Activated CD4-positive, CD25-positive, alpha-beta regulatory T cell treated with anti-CD3 and anti-CD28 coated beads, Interleukin-2, amount 50 U/mL, for 72 hours (primary cell): ENCODE results near the gene PLEK.
"Not testable (repeated sequence)": the region's sequence is repeated elsewhere in the genome, so short reads cannot be mapped to it uniquely, and the experiment has no call there.

ENCODE experiments used
- DNase-seq: peaks from one replicate; pipeline ENCODE4 v3.0.0; 2021

Gene PLEK

DNA sequence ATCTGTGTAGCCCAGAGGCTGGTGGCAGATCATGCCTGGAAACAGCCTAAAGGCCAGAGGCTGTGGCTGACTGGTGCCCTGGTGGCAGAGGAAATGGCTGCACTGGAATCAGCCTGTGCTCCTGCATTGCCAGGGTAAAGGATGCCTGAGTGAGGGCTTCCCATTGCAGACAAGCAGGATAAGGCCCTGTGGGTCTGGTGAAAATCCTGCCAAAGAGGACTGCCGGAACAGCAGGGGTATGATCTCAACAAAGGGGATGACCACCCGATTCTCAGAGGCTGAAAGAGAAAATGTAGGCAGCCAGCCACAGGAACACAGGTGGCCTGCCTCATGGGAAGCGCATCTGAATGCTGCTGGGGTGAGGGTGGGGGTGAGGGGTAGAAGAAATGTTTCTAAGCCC lies 53.8 kb downstream of the PLEK start:
- no peak for DNase-seq

DNA sequence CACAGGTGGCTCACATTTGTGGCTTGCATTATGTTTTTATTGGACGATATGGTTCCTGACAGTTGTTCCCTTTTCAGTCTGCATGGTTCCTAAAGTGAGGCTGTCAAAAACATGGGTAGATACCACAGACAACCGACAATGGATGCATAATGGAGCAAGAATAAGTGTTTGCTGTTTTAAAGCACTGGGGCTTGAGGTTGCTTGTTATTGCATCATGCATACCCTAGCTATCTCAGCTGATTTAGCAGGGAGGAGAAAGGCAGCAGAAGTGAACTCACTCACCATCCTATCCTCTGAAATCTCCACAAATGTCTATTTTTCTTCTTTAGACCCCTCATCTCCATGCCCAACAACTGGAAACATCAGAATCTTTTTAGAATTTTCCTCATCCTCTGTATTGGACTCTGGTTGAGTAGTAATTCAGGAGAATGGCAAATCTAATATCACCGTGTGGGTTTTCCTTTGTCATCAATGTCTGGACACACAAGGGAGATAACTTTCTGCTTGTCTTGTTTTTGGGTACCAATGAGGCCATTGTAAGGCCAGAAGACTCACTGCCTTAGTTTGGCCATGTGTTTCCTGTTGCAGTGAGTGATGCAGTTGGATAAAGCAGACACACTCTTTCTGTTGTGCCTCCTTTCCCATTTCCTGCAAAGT lies 55.3 kb downstream of the PLEK start:
- DNase-seq: no peak

DNA sequence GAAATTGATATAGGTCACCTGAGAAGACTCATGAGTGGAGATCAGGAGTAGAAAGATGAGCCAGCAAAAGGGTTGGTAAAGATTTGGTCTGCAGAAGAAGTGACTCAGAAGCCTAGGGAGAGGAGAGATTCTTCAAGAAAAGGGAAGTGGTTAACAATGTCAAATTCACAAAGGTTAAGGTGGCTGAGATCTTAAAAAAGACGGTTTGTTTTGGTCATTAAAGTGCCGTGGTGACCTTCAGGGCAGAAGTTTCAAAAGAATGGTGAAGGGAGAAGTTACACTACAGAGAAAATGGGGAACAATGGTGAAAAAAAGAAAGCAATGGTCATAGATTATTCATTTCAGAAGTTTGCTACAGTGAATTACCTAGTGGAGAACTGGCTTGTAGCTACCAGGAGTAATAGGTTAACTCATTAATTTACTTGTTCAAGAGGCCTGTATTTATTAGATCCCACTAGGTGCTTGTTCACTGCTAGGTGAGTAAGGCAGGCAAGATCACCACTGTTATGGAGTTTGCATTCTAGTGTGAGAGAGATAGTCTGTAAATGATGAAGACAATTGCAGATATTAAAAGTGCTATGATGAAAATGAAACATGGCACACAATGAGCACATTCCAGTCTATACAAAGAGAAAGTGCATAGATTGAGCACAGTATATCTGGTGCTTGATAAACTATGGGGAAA lies 59.0 kb downstream of the PLEK start:
- DNase-seq: no peak

GRCh38 chr2:68425503-68425902 lies 60.4 kb downstream of the PLEK start:
- no peak for DNase-seq

DNA sequence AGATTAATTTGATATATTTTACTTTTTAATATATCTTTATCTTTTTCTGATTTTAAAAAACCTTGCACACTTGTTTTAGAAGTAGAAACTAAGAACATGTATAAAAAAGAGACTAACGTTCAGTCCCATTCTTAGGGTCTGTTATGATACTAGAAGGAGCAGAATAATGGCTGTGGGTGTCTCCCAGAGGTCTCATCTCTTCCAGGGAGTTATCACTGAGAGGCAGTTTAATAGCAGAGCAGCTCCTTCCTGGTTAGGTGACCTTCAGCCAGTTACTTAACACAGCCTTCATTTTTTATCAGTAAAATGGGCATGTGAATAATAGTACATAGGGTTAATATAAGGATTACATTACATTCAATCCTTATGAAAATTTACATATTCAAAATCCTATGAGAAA lies 61.4 kb downstream of the PLEK start:
- DNase-seq: no peak

DNA sequence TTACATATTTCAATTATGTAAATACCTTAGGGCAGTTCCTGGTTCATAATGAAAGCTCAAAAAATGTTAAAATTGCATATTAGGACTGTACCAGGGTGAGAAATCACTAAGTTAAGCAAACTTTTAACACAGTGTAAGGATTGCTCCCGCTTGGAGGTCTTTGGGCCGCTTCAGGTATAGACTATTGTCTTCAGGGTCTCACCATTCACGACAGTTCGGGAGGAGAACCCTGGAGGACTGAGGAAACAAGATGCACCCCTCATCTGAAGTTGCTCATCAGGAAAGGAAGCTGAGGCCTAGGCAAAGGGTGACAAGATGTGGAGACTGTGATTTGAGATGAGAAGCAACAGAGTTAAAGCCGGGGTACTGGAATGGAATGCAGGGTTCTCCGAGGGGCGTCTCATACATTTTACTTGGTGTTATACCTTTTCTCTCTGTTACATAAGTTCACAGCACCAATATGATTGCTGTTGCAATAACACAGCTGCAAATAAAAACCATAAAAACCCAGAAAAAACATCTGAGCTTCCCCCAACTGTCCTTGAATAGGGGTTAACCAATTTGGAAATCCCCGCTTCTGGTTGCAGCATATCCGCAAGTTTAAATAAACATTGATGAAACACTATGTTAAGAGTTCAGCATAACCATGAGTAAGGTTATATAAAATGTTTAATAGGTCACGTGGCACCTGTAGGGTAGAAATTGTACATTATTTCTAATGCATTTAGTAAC lies 61.9 kb downstream of the PLEK start:
- DNase-seq: no peak

GRCh38 chr2:68428126-68428525 lies 63.0 kb downstream of the PLEK start:
- DNase-seq: no peak

GRCh38 chr2:68428746-68429145 lies 63.7 kb downstream of the PLEK start:
- no peak for DNase-seq

GRCh38 chr2:68429311-68429826 lies 64.3 kb downstream of the PLEK start:
- no peak for DNase-seq

- DNase-seq: no peak
Measured at GRCh38 chr2:68431316-68431972, 66.4 kb downstream of the PLEK start.

GRCh38 chr2:68432696-68433658 lies 67.9 kb downstream of the PLEK start:
- no peak for DNase-seq

GRCh38 chr2:68434981-68435380 lies 69.9 kb downstream of the PLEK start:
- no peak for DNase-seq

- no peak for DNase-seq
Measured at GRCh38 chr2:68435615-68436014, 70.5 kb downstream of the PLEK start.

DNA sequence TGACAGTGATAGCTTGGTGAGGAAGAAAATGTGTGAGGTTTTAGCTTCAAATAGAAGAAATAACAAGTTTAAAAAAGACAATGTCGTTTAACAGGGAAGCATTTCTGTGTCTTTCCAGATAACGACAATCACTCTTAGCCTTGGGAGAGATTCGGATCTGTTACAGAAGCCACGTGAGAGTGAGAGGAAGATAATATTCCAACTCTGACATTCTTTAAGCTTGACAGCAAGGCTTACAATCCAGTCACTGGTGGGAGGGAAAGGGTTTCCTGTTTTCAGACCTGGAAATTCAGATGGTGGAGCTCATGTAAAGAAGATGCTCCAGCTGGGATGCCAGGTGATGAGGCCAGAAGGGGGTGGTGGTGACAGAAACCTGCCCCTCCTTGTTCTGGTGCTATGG lies 71.2 kb downstream of the PLEK start:
- no peak for DNase-seq

- DNase-seq: no peak
Measured at GRCh38 chr2:68438455-68439303, 73.6 kb downstream of the PLEK start.

- DNase-seq: peak; percentile 77
Measured at GRCh38 chr2:68441179-68441993, 76.3 kb downstream of the PLEK start.

DNA sequence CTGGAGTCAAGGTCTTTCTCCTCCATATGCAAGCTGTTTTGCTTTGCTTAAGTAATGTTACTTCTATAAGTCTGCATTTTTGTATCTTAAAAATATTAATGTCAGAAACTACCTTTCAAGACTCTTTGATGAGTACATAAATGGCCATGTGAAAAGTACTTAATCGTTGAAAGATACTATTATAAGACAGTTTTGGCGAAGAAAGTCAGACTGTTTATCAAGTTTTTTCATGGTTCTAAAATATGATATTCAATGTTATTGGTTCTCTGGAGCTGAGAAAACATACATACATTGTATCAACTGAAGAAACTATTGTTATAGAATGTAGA lies 76.9 kb downstream of the PLEK start:
- no peak for DNase-seq

GRCh38 chr2:68446425-68446824 lies 81.3 kb downstream of the PLEK start:
- DNase-seq: not testable (repeated sequence)
